Upper lobe of right lung (tissue), 1 donor: ENCODE measurements around the gene GPX5. TPM values are rescaled to one million over a fixed set of nuclear protein-coding genes. Genes with fewer than 3 reads are reported as not detected.

Source experiments
- ATAC-seq: fragments of 200-7000 bp; cut with Tn5 transposase; one replicate; pipeline ENCODE4 v1.9.1; 2020; ENCODE audit warnings: mild to moderate bottlenecking, moderate library complexity
- DNase-seq: peaks from one replicate; pipeline ENCODE4 v3.0.0-alpha.2; 2020
- H3K27ac ChIP-seq: fragments of 200-600 bp; one replicate; pipeline ENCODE4 v1.8.0; 2022
- H3K27me3 ChIP-seq: fragments of 200-600 bp; one replicate; pipeline ENCODE4 v1.8.0; 2022; ENCODE audit warnings: mild to moderate bottlenecking
- H3K36me3 ChIP-seq: fragments of 200-600 bp; one replicate; pipeline ENCODE4 v1.8.0; 2022
- H3K4me1 ChIP-seq: fragments of 200-600 bp; one replicate; pipeline ENCODE4 v1.8.0; 2022
- H3K4me3 ChIP-seq: fragments of 200-600 bp; one replicate; pipeline ENCODE4 v1.8.0; 2022; ENCODE audit warnings: mild to moderate bottlenecking
- H3K9me3 ChIP-seq: fragments of 200-600 bp; one replicate; pipeline ENCODE4 v1.8.0; 2022
- CTCF ChIP-seq: fragments of 200-600 bp; IDR thresholded peaks from one replicate; pipeline ENCODE4 v1.8.0; 2022; ENCODE audit warnings: antibody characterized with exemption
- intact Hi-C: fragments of 100-400 bp; cut with DNase I; formaldehyde crosslinking; loops from one replicate; pipeline ENCODE4 v1.11.0; 2022
- total RNA-seq: library from RNA; stranded (reverse); fragmentation: NEBNext Ultra II Directional; extraction: Animal tissue kit (Norgen Biotek cat#: 25700); gene quantifications from one replicate; pipeline ENCODE4 v1.2.1, GENCODE V29; 2021
- donor health status: DM: no; HTN: yes; CAD: no; lungs with severe emphysema.

GPX5 gene
- total RNA-seq, 1 donor from 2014 or later: not detected

GRCh38 chr6:28566527-28567252, 41.0 kb downstream of the GPX5 start:
- Histone ChIP-seq H3K36me3 (no peaks in the 10 kb centered on the region), H3K4me3 (no peak overlapping the region), H3K9me3 (no peaks in the 10 kb centered on the region), H3K4me1 (no peaks in the 10 kb centered on the region), H3K27ac (no peak overlapping the region), H3K27me3 (no peaks in the 10 kb centered on the region)
- ATAC-seq (no peak), DNase-seq (no peak)
- intact Hi-C loops: no loop called here
- no peak for TF ChIP-seq CTCF

- H3K4me3 ChIP-seq: no peak overlapping the region
- no peaks in the 10 kb centered on the region for H3K27me3 ChIP-seq
- no peak overlapping the region for H3K27ac ChIP-seq
- DNase-seq (no peak), ATAC-seq (no peak)
- H3K4me1 ChIP-seq: no peaks in the 10 kb centered on the region
- H3K36me3 ChIP-seq: no peaks in the 10 kb centered on the region
- H3K9me3 ChIP-seq: no peaks in the 10 kb centered on the region
- no peak for TF ChIP-seq CTCF
- intact Hi-C loops: no loop called here
Observed at GRCh38 chr6:28567506-28567905, 41.8 kb downstream of the GPX5 start.

- Histone ChIP-seq H3K27me3 (no peaks in the 10 kb centered on the region), H3K36me3 (no peaks in the 10 kb centered on the region), H3K9me3 (no peaks in the 10 kb centered on the region), H3K4me1 (no peaks in the 10 kb centered on the region), H3K4me3 (no peak overlapping the region), H3K27ac (no peak overlapping the region)
- TF ChIP-seq CTCF: no peak
- ATAC-seq (no peak), DNase-seq (no peak)
- intact Hi-C loops: no loop called here
Observed at GRCh38 chr6:28568515-28569108, 42.9 kb downstream of the GPX5 start.

- Histone ChIP-seq H3K36me3 (no peaks in the 10 kb centered on the region), H3K9me3 (no peaks in the 10 kb centered on the region), H3K4me3 (no peak overlapping the region), H3K27ac (no peak overlapping the region), H3K27me3 (no peaks in the 10 kb centered on the region), H3K4me1 (no peaks in the 10 kb centered on the region)
- intact Hi-C loops: no loop called here
- no peak for DNase-seq
- no peak for TF ChIP-seq CTCF
- no peak for ATAC-seq
Observed at GRCh38 chr6:28569748-28570147, 44.1 kb downstream of the GPX5 start.

- no peak overlapping the region for H3K4me3 ChIP-seq
- H3K36me3 ChIP-seq: no peaks in the 10 kb centered on the region
- H3K27me3 ChIP-seq: peaks cover 4% of the 10 kb centered on the region
- no peak for TF ChIP-seq CTCF
- DNase-seq: no peak
- intact Hi-C loops: no loop called here
- no peak for ATAC-seq
- H3K27ac ChIP-seq: no peak overlapping the region
- H3K9me3 ChIP-seq: no peaks in the 10 kb centered on the region
- no peaks in the 10 kb centered on the region for H3K4me1 ChIP-seq
Observed at GRCh38 chr6:28580475-28580874, 54.8 kb downstream of the GPX5 start.
